K562 (cell line): Measurements from ENCODE around the gene HMBS. TPM values are rescaled to one million over a fixed set of nuclear protein-coding genes. Genes with fewer than 3 reads are reported as not detected.
A peak's percentile ranks its signal among the peaks of the same experiment; 100 is the strongest.

Experiments
- ARID3A ChIP-seq: IDR thresholded peaks from 2 replicates; pipeline ENCODE4 v1.6.1; 2012; ENCODE audit warnings: low read depth, low read length, improper control_type of control experiment, borderline replicate concordance
- ARNT ChIP-seq, 2 experiments: fragments of 450-650 bp; IDR thresholded peaks; 2 replicates each; pipeline ENCODE4 v1.6.1; 2016; ENCODE audit warnings: mild to moderate bottlenecking in 1 of 2
- ATF4 ChIP-seq: fragments of 450-650 bp; formaldehyde crosslinking; IDR thresholded peaks from 2 replicates; pipeline ENCODE4 v1.4.0; 2022; ENCODE audit warnings: mild to moderate bottlenecking, moderate library complexity
- CREM ChIP-seq: IDR thresholded peaks from 2 replicates; pipeline ENCODE4 v1.6.1; 2014; ENCODE audit warnings: antibody characterized with exemption, low read depth
- ELK3 ChIP-seq: fragments of 450-650 bp; formaldehyde crosslinking; IDR thresholded peaks from 2 replicates; pipeline ENCODE4 v1.4.0; 2020; ENCODE audit warnings: mild to moderate bottlenecking
- EP400 ChIP-seq: fragments of 450-650 bp; IDR thresholded peaks from 2 replicates; pipeline ENCODE4 v1.6.1; 2017; ENCODE audit warnings: antibody characterized with exemption, mild to moderate bottlenecking, moderate library complexity
- ETV1 ChIP-seq: fragments of 450-650 bp; conservative IDR thresholded peaks from 2 replicates; pipeline ENCODE4 v1.6.1; 2016; ENCODE audit warnings: missing genetic modification characterization, control low read depth, low read depth, missing compliant biosample characterization
- GABPB1 ChIP-seq: sonication (generic); formaldehyde crosslinking; IDR thresholded peaks from 2 replicates; pipeline ENCODE4 v1.8.0; 2022; ENCODE audit warnings: mild to moderate bottlenecking, missing genetic modification reagents
- HINFP ChIP-seq: fragments of 450-650 bp; conservative IDR thresholded peaks from 2 replicates; pipeline ENCODE4 v1.6.1; 2016; ENCODE audit warnings: missing genetic modification characterization, low read depth, mild to moderate bottlenecking, control low read depth, missing compliant biosample characterization
- HMG20A ChIP-seq: fragments of 450-650 bp; formaldehyde crosslinking; conservative IDR thresholded peaks from 2 replicates; pipeline ENCODE4 v1.4.0; 2020; ENCODE audit warnings: mild to moderate bottlenecking, mixed read lengths
- KLF16 ChIP-seq: IDR thresholded peaks from 2 replicates; pipeline ENCODE4 v1.6.1; 2016; ENCODE audit warnings: antibody characterized with exemption
- MIER1 ChIP-seq: fragments of 450-650 bp; IDR thresholded peaks from 2 replicates; pipeline ENCODE4 v1.6.1; 2016; ENCODE audit warnings: antibody characterized with exemption, mild to moderate bottlenecking, low read depth
- NR2C1 ChIP-seq, 2 experiments: fragments of 450-650 bp; IDR thresholded peaks; 2 replicates each; pipeline ENCODE4 v1.6.1; 2017; ENCODE audit warnings: mild to moderate bottlenecking in 2 of 2, antibody characterized with exemption in 1 of 2, inconsistent platforms in 1 of 2, missing compliant biosample characterization in 1 of 2, missing genetic modification characterization in 1 of 2
- POLR2AphosphoS5 ChIP-seq: IDR thresholded peaks from 2 replicates; pipeline ENCODE4 v1.6.1; 2011; ENCODE audit warnings: mild to moderate bottlenecking, low read depth, low read length, moderate library complexity; ENCODE audit not compliant: control insufficient read depth, insufficient read depth
- SIX5 ChIP-seq, 2 experiments: IDR thresholded peaks; 2 replicates each; pipeline ENCODE4 v1.6.1; 2011; ENCODE audit warnings: low read length in 2 of 2, borderline replicate concordance in 1 of 2, low read depth in 1 of 2, mild to moderate bottlenecking in 1 of 2, moderate library complexity in 1 of 2; ENCODE audit not compliant: insufficient read depth in 1 of 2
- TFE3 ChIP-seq: fragments of 450-650 bp; formaldehyde crosslinking; IDR thresholded peaks from 2 replicates; pipeline ENCODE4 v1.4.0; 2020; ENCODE audit warnings: mild to moderate bottlenecking, mixed read lengths
- ZFPM2 ChIP-seq: fragments of 250-450 bp; sonication (Bioruptor Pico); IDR thresholded peaks from 2 replicates; pipeline ENCODE4 v1.5.1; 2022; ENCODE audit warnings: mild to moderate bottlenecking
- ZKSCAN3 ChIP-seq: fragments of 250-450 bp; sonication (Bioruptor Pico); IDR thresholded peaks from 2 replicates; pipeline ENCODE4 v1.4.0; 2020
- ZNF124 ChIP-seq: sonication (generic); formaldehyde crosslinking; IDR thresholded peaks from 2 replicates; pipeline ENCODE4 v1.8.1; 2022; ENCODE audit warnings: missing genetic modification reagents
- ZNF311 ChIP-seq: fragments of 250-450 bp; sonication (Bioruptor Pico); IDR thresholded peaks from 2 replicates; pipeline ENCODE4 v1.4.0; 2020; ENCODE audit warnings: mild to moderate bottlenecking, moderate library complexity
- ZNF347 ChIP-seq: fragments of 450-650 bp; formaldehyde crosslinking; IDR thresholded peaks from 2 replicates; pipeline ENCODE4 v1.4.0; 2020; ENCODE audit warnings: low read depth, mild to moderate bottlenecking, moderate library complexity
- ZSCAN29 ChIP-seq: fragments of 450-650 bp; IDR thresholded peaks from 2 replicates; pipeline ENCODE4 v1.6.1; 2017
- polyA plus RNA-seq, 8 experiments: library from polyadenylated mRNA; depleted of rRNA in 4 of 8; stranded (reverse) in 5 of 8; unstranded in 3 of 8; fragments of >200 nt; fragmentation: Nextera tagmentation in 2 of 8; fragmentation: Illumina TruSeq in 1 of 8; extraction: Ambion mirVana in 2 of 8; extraction: Trizol in 1 of 8; gene quantifications; 2 replicates each; pipeline versions ENCODE4 v1.2.1 to v1.2.3, GENCODE V29; 2011 to 2014; ENCODE audit warnings: inconsistent platforms in 1 of 8, missing spikeins in 1 of 8
- total RNA-seq, 7 experiments: library from RNA; depleted of rRNA in 6 of 7; stranded (reverse); fragments of >200 nt in 6 of 7; fragmentation: Illumina TruSeq in 2 of 7; extraction: Trizol in 2 of 7; gene quantifications; 2 replicates each; pipeline versions ENCODE4 v1.2.1 to v1.2.3, GENCODE V29; 2011 to 2021; ENCODE audit warnings: low replicate concordance in 1 of 7

HMBS gene
- total and polyA plus RNA-seq, 9 of the 15 experiments (the other 6 are each of a cell fraction or from before 2014, with no cell fraction given), result 56.9 to 385 (median 286) TPM

GRCh38 chr11:119084663-119085436 is at the start of gene HMBS (continued):
- TF ChIP-seq TFE3 (no peak), ZNF124 (no peak), GABPB1 (peak; percentile 97), ARNT (IDR thresholded peaks at IDR 0.05) (no peak), ARID3A (peak; percentile 45; the same call in 1 of the 2 replicates), ZSCAN29 (peak; percentile 93), HINFP (tag) (no peak), KLF16 (no peak), HMG20A (CRISPR knock-in tag) (no peak), ETV1 (peak; percentile 82), ZNF347 (CRISPR knock-in tag) (no peak), POLR2AphosphoS5 (peak; percentile 76; the same call in 1 of the 2 replicates), EP400 (peak; percentile 96), MIER1 (no peak), ZKSCAN3 (CRISPR knock-in tag) (no peak), SIX5 (IDR thresholded peaks at IDR 0.05; ENCODE audit: borderline replicate concordance in 1 of 2, insufficient read depth in 1 of 2, low read depth in 1 of 2, low read length in 2 of 2) (no peak), NR2C1 (IDR thresholded peaks at IDR 0.05) (peak; percentile 64), NR2C1 (tag; IDR thresholded peaks at IDR 0.05) (0 out of 2 replicates have a peak, but pooled peaks have one; percentile 6), ZNF311 (CRISPR knock-in tag) (no peak), CREM (peak; percentile 97), ATF4 (0 out of 2 replicates have a peak, but pooled peaks have one; percentile 39), ZFPM2 (no peak), ELK3 (no peak)
